ENCODE data around the gene GABBR2.

DNA sequence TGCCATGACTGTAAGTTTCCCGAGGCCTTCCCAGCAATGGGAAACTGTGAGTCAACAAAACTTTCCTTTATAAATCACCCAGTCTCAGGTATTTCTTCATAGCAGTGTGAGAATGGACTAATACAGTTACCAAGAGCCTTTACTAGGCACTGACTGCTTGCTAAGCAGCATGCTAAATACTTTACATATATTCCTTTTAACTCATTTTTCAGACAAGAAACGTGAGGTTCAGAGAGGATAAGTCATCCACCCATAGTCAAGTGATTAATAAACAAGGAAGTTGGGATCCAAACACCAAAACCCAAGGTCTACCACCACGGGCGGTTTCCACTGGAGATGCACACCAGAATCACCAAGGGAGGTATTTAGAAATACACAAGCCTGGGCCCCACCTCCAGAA lies 50.8 kb downstream of the GABBR2 start:
- TF ChIP-seq, protein P1, sequence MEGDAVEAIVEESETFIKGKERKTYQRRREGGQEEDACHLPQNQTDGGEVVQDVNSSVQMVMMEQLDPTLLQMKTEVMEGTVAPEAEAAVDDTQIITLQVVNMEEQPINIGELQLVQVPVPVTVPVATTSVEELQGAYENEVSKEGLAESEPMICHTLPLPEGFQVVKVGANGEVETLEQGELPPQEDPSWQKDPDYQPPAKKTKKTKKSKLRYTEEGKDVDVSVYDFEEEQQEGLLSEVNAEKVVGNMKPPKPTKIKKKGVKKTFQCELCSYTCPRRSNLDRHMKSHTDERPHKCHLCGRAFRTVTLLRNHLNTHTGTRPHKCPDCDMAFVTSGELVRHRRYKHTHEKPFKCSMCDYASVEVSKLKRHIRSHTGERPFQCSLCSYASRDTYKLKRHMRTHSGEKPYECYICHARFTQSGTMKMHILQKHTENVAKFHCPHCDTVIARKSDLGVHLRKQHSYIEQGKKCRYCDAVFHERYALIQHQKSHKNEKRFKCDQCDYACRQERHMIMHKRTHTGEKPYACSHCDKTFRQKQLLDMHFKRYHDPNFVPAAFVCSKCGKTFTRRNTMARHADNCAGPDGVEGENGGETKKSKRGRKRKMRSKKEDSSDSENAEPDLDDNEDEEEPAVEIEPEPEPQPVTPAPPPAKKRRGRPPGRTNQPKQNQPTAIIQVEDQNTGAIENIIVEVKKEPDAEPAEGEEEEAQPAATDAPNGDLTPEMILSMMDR (IDR thresholded peaks at IDR 0.05), result no peak
- TF ChIP-seq POLR2A (IDR thresholded peaks at IDR 0.05), result no peak
